ENCODE measurements around the gene NAXE. TPM values are rescaled to one million over a fixed set of nuclear protein-coding genes. Genes with fewer than 3 reads are reported as not detected.

Gene NAXE
- total RNA-seq, 1 donor from 2014 or later, result 124 TPM

DNA sequence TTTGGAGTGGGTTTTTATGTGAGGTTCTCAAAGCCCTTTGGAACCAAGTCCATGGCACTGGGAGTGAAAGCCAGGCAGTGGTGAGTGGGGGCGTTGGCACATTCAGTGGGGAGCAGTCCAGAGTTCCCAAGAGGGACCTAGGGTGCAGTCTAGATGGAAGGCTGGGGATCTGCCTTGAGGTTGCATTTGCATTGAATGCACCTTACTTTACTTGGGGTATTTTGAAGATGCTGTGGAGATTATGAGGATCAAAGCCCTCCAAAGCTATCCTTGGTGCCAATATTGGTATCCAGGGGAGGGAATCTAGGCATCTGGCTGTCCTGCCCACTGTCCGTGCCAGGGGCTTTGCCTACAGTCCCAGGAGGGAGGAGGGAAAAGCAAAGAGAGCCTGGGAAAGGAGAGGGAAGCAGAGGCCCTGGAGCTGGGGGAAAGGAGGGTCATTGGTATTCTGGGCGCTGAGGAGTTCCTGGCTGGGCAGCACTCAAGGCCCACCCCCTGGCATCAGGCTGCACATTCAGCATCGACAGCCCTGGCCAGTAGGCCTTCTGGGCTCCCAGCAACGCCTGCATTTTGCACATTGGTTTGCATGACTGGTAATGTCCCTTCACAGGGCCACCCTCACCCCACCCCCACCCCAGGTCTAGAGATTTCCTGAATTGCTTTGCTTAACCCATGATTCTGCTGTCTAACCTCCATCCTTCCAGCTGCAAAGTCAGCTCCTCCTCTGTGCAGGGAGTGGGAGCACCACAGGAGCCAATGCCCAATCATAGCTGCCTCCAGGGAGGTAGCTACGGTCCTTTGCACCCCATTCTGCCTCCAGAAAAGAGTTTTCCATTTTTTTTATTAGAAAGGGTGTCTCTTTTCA is 49.5 kb downstream of the NAXE start:
- TF ChIP-seq, protein P1, sequence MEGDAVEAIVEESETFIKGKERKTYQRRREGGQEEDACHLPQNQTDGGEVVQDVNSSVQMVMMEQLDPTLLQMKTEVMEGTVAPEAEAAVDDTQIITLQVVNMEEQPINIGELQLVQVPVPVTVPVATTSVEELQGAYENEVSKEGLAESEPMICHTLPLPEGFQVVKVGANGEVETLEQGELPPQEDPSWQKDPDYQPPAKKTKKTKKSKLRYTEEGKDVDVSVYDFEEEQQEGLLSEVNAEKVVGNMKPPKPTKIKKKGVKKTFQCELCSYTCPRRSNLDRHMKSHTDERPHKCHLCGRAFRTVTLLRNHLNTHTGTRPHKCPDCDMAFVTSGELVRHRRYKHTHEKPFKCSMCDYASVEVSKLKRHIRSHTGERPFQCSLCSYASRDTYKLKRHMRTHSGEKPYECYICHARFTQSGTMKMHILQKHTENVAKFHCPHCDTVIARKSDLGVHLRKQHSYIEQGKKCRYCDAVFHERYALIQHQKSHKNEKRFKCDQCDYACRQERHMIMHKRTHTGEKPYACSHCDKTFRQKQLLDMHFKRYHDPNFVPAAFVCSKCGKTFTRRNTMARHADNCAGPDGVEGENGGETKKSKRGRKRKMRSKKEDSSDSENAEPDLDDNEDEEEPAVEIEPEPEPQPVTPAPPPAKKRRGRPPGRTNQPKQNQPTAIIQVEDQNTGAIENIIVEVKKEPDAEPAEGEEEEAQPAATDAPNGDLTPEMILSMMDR (conservative IDR thresholded peaks at IDR 0.05; ENCODE audit: low read depth, low read length), result no peak
- no peak overlapping the region for H3K4me3 ChIP-seq (ENCODE audit: low read depth, low read length)
- no peak for DNase-seq (ENCODE audit: low read depth)

DNA sequence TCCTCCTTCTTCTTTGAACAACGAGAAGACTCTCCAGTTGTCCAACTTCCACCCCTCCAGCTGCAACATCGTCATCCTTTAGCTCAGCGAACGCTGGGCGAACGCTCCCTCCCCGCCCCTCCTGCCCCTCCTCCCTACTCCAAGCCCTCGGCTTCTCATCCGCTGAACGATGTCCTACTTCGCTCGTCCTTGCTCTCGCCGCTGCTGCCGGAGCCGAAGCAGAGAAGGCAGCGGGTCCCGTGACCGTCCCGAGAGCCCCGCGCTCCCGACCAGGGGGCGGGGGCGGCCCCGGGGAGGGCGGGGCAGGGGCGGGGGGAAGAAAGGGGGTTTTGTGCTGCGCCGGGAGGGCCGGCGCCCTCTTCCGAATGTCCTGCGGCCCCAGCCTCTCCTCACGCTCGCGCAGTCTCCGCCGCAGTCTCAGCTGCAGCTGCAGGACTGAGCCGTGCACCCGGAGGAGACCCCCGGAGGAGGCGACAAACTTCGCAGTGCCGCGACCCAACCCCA is 50.2 kb downstream of the NAXE start, which contains the start of gene BCAN:
TSS of gene BCAN (plus strand) at position 357 of the 504 bp plus-strand sequence. CDS start 3,938 bp downstream, outside the sequence.
- no peak within 1 kb of the TSS for H3K4me3 ChIP-seq (ENCODE audit: low read depth, low read length)
- DNase-seq (ENCODE audit: low read depth), result no peak
- TF ChIP-seq, protein P1 (conservative IDR thresholded peaks at IDR 0.05; ENCODE audit: low read depth, low read length), result no peak

DNA sequence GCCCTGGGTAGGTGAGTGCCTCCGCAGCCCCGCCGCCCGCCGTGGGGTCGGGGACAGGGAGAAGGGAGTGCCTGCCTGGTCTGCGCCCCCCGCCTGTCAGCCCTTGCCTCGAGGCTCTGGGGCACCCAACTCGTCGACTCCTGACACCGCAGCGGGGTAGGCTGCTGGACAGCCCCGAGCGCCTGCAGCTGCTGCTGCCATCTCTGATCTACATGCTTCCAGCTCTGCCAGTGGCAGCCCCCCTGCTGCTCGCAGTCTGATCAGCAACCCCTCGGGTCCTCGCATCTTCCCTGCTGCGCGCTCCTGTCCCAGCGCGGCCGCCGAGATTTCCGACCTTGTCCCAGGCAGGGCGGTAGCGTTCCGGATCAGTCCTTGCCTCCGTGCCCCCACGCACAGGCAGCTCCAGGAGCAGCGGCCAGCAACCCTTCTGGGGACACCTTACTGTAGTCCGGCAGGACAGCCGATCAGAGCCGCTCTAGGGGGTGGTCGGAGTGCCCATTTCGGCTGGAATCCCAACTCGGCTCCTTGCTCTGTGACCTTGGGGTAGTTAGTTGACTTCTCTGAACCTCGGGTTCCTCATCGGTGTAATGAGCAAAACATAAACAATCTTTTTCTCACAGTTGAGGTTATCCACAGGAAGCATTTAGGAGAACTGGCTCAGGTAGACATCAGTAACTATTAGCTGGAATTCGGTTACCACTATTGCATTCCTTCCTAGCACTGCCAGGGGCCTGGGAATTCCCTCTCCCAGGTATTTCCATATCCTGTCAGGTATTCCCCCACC is 50.9 kb downstream of the NAXE start:
- no peak for DNase-seq (ENCODE audit: low read depth)
- TF ChIP-seq, protein P1 (conservative IDR thresholded peaks at IDR 0.05; ENCODE audit: low read depth, low read length), result no peak
- H3K4me3 ChIP-seq (ENCODE audit: low read depth, low read length), result no peak overlapping the region

- TF ChIP-seq, protein P1 (conservative IDR thresholded peaks at IDR 0.05; ENCODE audit: low read depth, low read length), result no peak
- DNase-seq (ENCODE audit: low read depth), result no peak
These were observed 51.6 kb downstream of the NAXE start for GRCh38 chr1:156643049-156643777.

DNA sequence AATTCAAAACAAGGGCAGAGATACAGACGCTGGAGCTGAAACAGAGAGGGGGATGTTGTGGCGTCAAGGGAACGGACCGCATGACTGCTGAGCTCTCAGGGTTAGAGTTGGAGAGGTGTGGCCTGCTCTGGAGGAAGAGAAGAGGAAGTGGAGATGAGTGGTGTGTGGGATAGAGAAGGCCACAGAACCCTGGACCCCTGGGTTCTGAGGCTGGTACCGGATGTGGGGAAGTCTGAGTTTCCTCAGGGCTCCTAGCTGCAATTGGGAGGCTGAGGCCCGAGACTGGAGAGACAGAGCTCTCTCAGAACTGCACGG is 52.2 kb downstream of the NAXE start:
- no peak overlapping the region for H3K4me3 ChIP-seq (ENCODE audit: low read depth, low read length)
- no peak for DNase-seq (ENCODE audit: low read depth)
- TF ChIP-seq, protein P1 (conservative IDR thresholded peaks at IDR 0.05; ENCODE audit: low read depth, low read length), result no peak

More at GRCh38 chr1:156643049-156643777, 51.6 kb downstream of the NAXE start:
- no peak overlapping the region for H3K4me3 ChIP-seq (ENCODE audit: low read depth, low read length)

Other genes starting within 250 kb of the NAXE start
- gene RHBG, start 222.6 kb upstream of the NAXE start, total RNA-seq, result 0.14 TPM in 1 of 2 replicates, not detected in the other
- 10.6 and 10.7 TPM in 2 replicates for gene MEF2D, start 91.0 kb upstream of the NAXE start, total RNA-seq
- gene IQGAP3, start 19.2 kb upstream of the NAXE start, total RNA-seq, result 65.0 and 65.3 TPM in 2 replicates
- not detected in 2 replicates for gene TTC24, start 12.1 kb upstream of the NAXE start, total RNA-seq
- 15.9 and 22.9 TPM in 2 replicates for gene GPATCH4, start 9.7 kb downstream of the NAXE start, total RNA-seq
- not detected in 2 replicates for gene HAPLN2, start 27.6 kb downstream of the NAXE start, total RNA-seq
- not detected in 2 replicates for gene BCAN, start 50.3 kb downstream of the NAXE start, total RNA-seq
- 11.6 and 70.2 TPM in 2 replicates for gene NES, start 85.6 kb downstream of the NAXE start, total RNA-seq
- gene CRABP2, start 113.8 kb downstream of the NAXE start, total RNA-seq, result 12.2 and 77.1 TPM in 2 replicates
- gene METTL25B, start 136.7 kb downstream of the NAXE start, total RNA-seq, result 6.9 and 19.9 TPM in 2 replicates
- 19.4 and 26.4 TPM in 2 replicates for gene ISG20L2, start 137.0 kb downstream of the NAXE start, total RNA-seq
- gene MRPL24, start 149.3 kb downstream of the NAXE start, total RNA-seq, result 47.7 and 65.8 TPM in 2 replicates
- 279 and 348 TPM in 2 replicates for gene HDGF, start 159.9 kb downstream of the NAXE start, total RNA-seq
- gene PRCC, start 175.8 kb downstream of the NAXE start, total RNA-seq, result 49.5 and 51.2 TPM in 2 replicates
- gene SH2D2A, start 225.1 kb downstream of the NAXE start, total RNA-seq, result 2.0 and 3.5 TPM in 2 replicates